Neuronal stem cell (in vitro differentiated cells): ENCODE results near the gene EHMT1.

Experiments used
- DNase-seq: peaks from one replicate; pipeline ENCODE4 v3.0.0-alpha.2; 2013; ENCODE audit warnings: low spot score
- H2AFZ ChIP-seq: one replicate; pipeline ENCODE4 v1.6.1; 2013; ENCODE audit warnings: mild to moderate bottlenecking, low read length, inconsistent platforms
- H2AK5ac ChIP-seq: 2 replicates; pipeline ENCODE4 v1.6.1; 2013; ENCODE audit warnings: low read depth, mild to moderate bottlenecking, inconsistent platforms, low read length, moderate library complexity, mixed read lengths
- H2BK120ac ChIP-seq: 2 replicates; pipeline ENCODE4 v1.6.1; 2013; ENCODE audit warnings: low read depth, mild to moderate bottlenecking, inconsistent platforms, low read length, moderate library complexity, mixed read lengths
- H2BK12ac ChIP-seq: one replicate; pipeline ENCODE4 v1.6.1; 2013; ENCODE audit warnings: low read length, inconsistent platforms
- H2BK15ac ChIP-seq: 2 replicates; pipeline ENCODE4 v1.6.1; 2013; ENCODE audit warnings: mild to moderate bottlenecking, low read length, inconsistent platforms, mixed read lengths
- H2BK5ac ChIP-seq: one replicate; pipeline ENCODE4 v1.6.1; 2013; ENCODE audit warnings: inconsistent platforms, mild to moderate bottlenecking, low read length, moderate library complexity
- H3K14ac ChIP-seq: one replicate; pipeline ENCODE4 v1.6.1; 2013; ENCODE audit warnings: low read length, inconsistent platforms
- H3K18ac ChIP-seq: 2 replicates; pipeline ENCODE4 v1.6.1; 2013; ENCODE audit warnings: low read length, inconsistent platforms
- H3K23ac ChIP-seq: 2 replicates; pipeline ENCODE4 v1.6.1; 2013; ENCODE audit warnings: low read depth, mild to moderate bottlenecking, mixed read lengths, low read length, inconsistent platforms; ENCODE audit not compliant: poor library complexity
- H3K27ac ChIP-seq: replicated peaks from 3 replicates; pipeline ENCODE4 v1.5.1; 2013; ENCODE audit warnings: low read length, inconsistent platforms
- H3K27me3 ChIP-seq, 3 experiments: 2 replicates each; pipeline ENCODE4 v1.6.1; 2013; ENCODE audit warnings: low read length in 3 of 3, mild to moderate bottlenecking in 2 of 3, inconsistent platforms in 1 of 3, low read depth in 1 of 3, mixed read lengths in 1 of 3, moderate library complexity in 1 of 3; ENCODE audit not compliant: control insufficient read depth in 3 of 3, insufficient read depth in 3 of 3
- H3K36me3 ChIP-seq, 2 donors: replicated peaks in 1 of 2; 2 replicates each; pipeline ENCODE4 v1.6.1; 2013; ENCODE audit warnings: low read length in 2 of 2; ENCODE audit not compliant: control insufficient read depth in 2 of 2, insufficient read depth in 2 of 2
- H3K4ac ChIP-seq: 2 replicates; pipeline ENCODE4 v1.6.1; 2013; ENCODE audit warnings: inconsistent platforms, mild to moderate bottlenecking, low read length, moderate library complexity
- H3K4me1 ChIP-seq, 2 donors: 1 replicate in 1 of 2; 2 replicates in 1 of 2; pipeline ENCODE4 v1.6.1; 2013; ENCODE audit warnings: low read length in 2 of 2, low read depth in 1 of 2; ENCODE audit not compliant: control insufficient read depth in 2 of 2, insufficient read depth in 1 of 2
- H3K4me2 ChIP-seq: one replicate; pipeline ENCODE4 v1.6.1; 2013; ENCODE audit warnings: mild to moderate bottlenecking, low read length, inconsistent platforms; ENCODE audit not compliant: insufficient read depth, poor library complexity, severe bottlenecking
- H3K4me3 ChIP-seq, 2 donors: 2 replicates each; pipeline ENCODE4 v1.5.1; 2013; ENCODE audit warnings: low read length in 2 of 2, mild to moderate bottlenecking in 2 of 2, inconsistent platforms in 1 of 2, moderate library complexity in 1 of 2
- H3K79me1 ChIP-seq: one replicate; pipeline ENCODE4 v1.6.1; 2013; ENCODE audit warnings: low read depth, mild to moderate bottlenecking, inconsistent platforms, low read length, moderate library complexity
- H3K9ac ChIP-seq: one replicate; pipeline ENCODE4 v1.6.1; 2013; ENCODE audit warnings: mild to moderate bottlenecking, low read depth, low read length, inconsistent platforms; ENCODE audit not compliant: poor library complexity
- H3K9me3 ChIP-seq, 2 donors: replicated peaks in 1 of 2; 2 replicates each; pipeline versions ENCODE3 to v1.6.1; 2013; ENCODE audit warnings: low read length in 2 of 2, mild to moderate bottlenecking in 2 of 2, inconsistent platforms in 1 of 2, low read depth in 1 of 2, mixed read lengths in 1 of 2, moderate library complexity in 1 of 2; ENCODE audit not compliant: control insufficient read depth in 2 of 2, insufficient read depth in 1 of 2
- H4K8ac ChIP-seq: one replicate; pipeline ENCODE4 v1.6.1; 2013; ENCODE audit warnings: low read depth, mild to moderate bottlenecking, inconsistent platforms, low read length, moderate library complexity
- H4K91ac ChIP-seq: one replicate; pipeline ENCODE4 v1.6.1; 2013; ENCODE audit warnings: low read length, low read depth, mild to moderate bottlenecking, inconsistent platforms; ENCODE audit not compliant: poor library complexity
- WGBS, 2 donors: extraction: QIAGEN DNeasy Blood & Tissue Kit; methylation state at CpG; one replicate each; pipeline ENCODE4 v1.1.7; 2013; ENCODE audit warnings: missing lambda C conversion rate in 2 of 2, mixed read lengths in 1 of 2; ENCODE audit not compliant: insufficient read length in 2 of 2, insufficient replicate concordance in 1 of 2; ENCODE audit errors: extremely low coverage in 2 of 2; 5-methylcytosine and 5-hydroxymethylcytosine counted together

EHMT1 gene

DNA sequence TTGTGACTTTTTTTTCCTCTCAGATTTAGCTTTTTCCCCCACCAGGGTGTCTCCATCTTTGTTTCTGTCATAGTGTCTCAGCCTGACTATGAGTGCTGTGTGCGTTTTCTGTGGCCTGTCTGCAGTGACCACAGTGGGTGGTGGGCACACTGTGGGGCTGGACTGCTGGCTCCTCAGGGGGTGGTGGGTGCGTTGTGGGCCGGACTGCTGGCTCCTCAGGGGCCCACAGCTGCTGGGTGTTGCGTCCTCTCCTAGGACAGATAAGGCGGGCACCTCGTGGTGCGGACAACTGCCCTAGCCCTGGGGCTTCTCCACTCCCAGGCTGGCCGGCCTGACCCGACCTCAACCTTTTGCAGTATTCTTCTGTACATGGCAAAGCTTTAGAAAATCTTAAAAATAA, 100.4 kb downstream of the EHMT1 start:
- H3K23ac ChIP-seq, result no peak overlapping the region
- H3K79me1 ChIP-seq, result peaks cover 9% of the 10 kb centered on the region
- no peak for DNase-seq
- H4K8ac ChIP-seq, result no peak overlapping the region
- H2AK5ac ChIP-seq, result no peak overlapping the region
- no peak overlapping the region for H3K27ac ChIP-seq
- no peak overlapping the region for H3K14ac ChIP-seq
- H3K9me3 ChIP-seq, result peaks cover 14 to 35% of the 10 kb centered on the region in 2 donors
- no peak overlapping the region for H4K91ac ChIP-seq
- no peak overlapping the region for H3K4me2 ChIP-seq
- H2BK15ac ChIP-seq, result no peak overlapping the region
- no peak overlapping the region for H3K9ac ChIP-seq
- peaks cover 27 to 79% of the 10 kb centered on the region in 2 donors for H3K36me3 ChIP-seq
- no peak overlapping the region for H3K4ac ChIP-seq
- H2AFZ ChIP-seq, result no peak overlapping the region
- no peak overlapping the region for H2BK120ac ChIP-seq
- no CpG with 5 or more reads among the region's 9 CpGs for WGBS, 2 donors
- H2BK5ac ChIP-seq, result no peak overlapping the region
- H3K18ac ChIP-seq, result no peak overlapping the region
- no peaks in the 10 kb centered on the region for H3K27me3 ChIP-seq
- H3K4me1 ChIP-seq, result peaks cover 0 to 6% of the 10 kb centered on the region in 2 donors
- no peak overlapping the region for H3K4me3 ChIP-seq
- H2BK12ac ChIP-seq, result no peak overlapping the region

DNA sequence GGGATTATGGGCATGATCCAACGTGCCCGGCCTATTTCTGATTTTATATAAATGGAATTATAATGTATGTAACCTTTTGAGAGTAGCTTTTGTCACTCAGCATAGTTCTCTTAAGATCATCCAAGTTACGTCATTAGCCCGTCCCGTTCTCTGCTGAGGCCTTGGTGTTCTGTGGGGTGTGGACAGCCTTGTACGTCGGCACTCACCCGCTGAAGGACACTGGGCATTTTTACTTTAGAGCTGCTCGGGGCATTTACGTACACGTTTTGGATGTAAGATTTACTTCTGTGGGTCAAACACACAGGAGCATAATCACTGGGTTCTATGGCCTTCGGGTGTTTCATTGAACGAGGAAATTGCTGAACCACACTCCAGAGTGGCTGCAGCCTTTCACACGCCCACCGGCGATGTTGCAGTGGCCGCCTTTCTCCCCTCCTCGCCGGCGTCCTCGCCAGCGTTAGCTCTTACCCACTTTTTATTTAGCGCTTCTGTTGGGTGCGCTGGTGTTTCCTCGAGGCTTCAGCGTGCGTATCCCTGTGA, 101.8 kb downstream of the EHMT1 start:
- H3K9ac ChIP-seq, result no peak overlapping the region
- H3K36me3 ChIP-seq, result peaks cover 31 to 79% of the 10 kb centered on the region in 2 donors
- H3K14ac ChIP-seq, result no peak overlapping the region
- H2BK120ac ChIP-seq, result no peak overlapping the region
- H3K4me1 ChIP-seq, result peaks cover 0 to 7% of the 10 kb centered on the region in 2 donors
- H2BK15ac ChIP-seq, result no peak overlapping the region
- peaks cover 19 to 30% of the 10 kb centered on the region in 2 donors for H3K9me3 ChIP-seq
- H3K18ac ChIP-seq, result no peak overlapping the region
- H4K8ac ChIP-seq, result no peak overlapping the region
- no peak overlapping the region for H2BK12ac ChIP-seq
- H3K4me2 ChIP-seq, result no peak overlapping the region
- H3K23ac ChIP-seq, result no peak overlapping the region
- H2AFZ ChIP-seq, result no peak overlapping the region
- H3K27me3 ChIP-seq, result no peaks in the 10 kb centered on the region
- no CpG with 5 or more reads among the region's 27 CpGs for WGBS, 2 donors
- peaks cover 15% of the 10 kb centered on the region for H3K79me1 ChIP-seq
- no peak overlapping the region for H2AK5ac ChIP-seq
- H3K4me3 ChIP-seq, result no peak overlapping the region
- peak overlapping the region; percentile 1 for H3K27ac ChIP-seq
- H4K91ac ChIP-seq, result no peak overlapping the region
- H2BK5ac ChIP-seq, result no peak overlapping the region
- DNase-seq, result no peak
- no peak overlapping the region for H3K4ac ChIP-seq

DNA sequence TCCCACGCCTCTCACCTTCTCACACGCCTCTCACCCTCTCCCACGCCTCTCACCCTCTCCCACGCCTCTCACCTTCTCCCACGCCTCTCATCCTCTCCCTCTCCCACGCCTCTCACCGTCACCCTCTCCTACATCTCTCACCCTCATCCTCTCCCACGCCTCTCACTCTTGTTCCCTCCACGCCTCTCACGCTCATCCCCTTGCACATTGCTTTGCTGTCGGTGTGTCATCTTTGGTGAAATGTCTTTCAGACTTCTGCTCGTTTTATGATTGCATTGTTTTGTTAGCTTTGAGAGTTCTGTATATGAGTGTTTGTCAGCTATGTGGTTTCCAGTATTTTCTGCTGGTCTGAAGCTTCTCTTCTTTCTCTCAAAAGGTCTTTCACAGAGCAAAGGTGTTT, 102.7 kb downstream of the EHMT1 start:
- Histone ChIP-seq H3K23ac (peak overlapping the region; percentile 78), H3K4me3 (no peak overlapping the region), H3K18ac (no peak overlapping the region), H2AFZ (no peak overlapping the region), H3K4me1 (peaks cover 0 to 7% of the 10 kb centered on the region in 2 donors), H4K91ac (no peak overlapping the region), H3K9me3 (peaks cover 23 to 35% of the 10 kb centered on the region in 2 donors), H3K79me1 (peaks cover 16% of the 10 kb centered on the region), H2BK120ac (no peak overlapping the region), H2BK15ac (no peak overlapping the region), H3K36me3 (peaks cover 36 to 81% of the 10 kb centered on the region in 2 donors), H3K27ac (no peak overlapping the region), H2BK12ac (no peak overlapping the region), H2BK5ac (no peak overlapping the region), H3K14ac (no peak overlapping the region), H3K27me3 (no peaks in the 10 kb centered on the region), H4K8ac (no peak overlapping the region), H3K4ac (no peak overlapping the region), H3K4me2 (no peak overlapping the region), H3K9ac (peak overlapping the region; percentile 38), H2AK5ac (no peak overlapping the region)
- 100% methylated on average over 7 of the region's 12 CpGs; no CpG with 5 or more reads in 1 of the 2 donors for WGBS, 2 donors
- DNase-seq, result no peak

DNA sequence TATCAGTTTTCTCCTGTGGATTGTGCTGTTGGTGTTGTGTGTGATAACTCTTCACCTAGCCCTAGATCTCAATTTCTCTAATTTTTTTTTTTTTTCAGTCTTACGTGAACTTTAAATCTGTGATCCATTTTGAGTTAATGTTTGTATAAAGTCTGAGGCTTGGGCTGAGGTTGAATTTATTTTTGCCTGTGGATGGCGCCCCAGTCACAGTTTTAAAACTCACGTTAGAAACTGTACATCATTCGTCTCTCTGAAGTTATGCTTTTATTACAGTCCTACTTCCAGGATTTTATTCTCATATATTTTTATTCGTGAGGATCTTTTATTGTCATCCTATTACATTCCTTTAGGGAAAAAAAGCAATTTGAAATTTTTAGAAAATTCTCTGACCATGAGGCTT, 103.1 kb downstream of the EHMT1 start:
- no peaks in the 10 kb centered on the region for H3K27me3 ChIP-seq
- WGBS, 2 donors, result no CpG with 5 or more reads among the region's 5 CpGs
- no peak overlapping the region for H3K14ac ChIP-seq
- peaks cover 35 to 81% of the 10 kb centered on the region in 2 donors for H3K36me3 ChIP-seq
- H3K27ac ChIP-seq, result no peak overlapping the region
- no peak overlapping the region for H3K23ac ChIP-seq
- no peak overlapping the region for H2BK12ac ChIP-seq
- no peak overlapping the region for H2BK120ac ChIP-seq
- H3K18ac ChIP-seq, result no peak overlapping the region
- H3K9ac ChIP-seq, result no peak overlapping the region
- no peak overlapping the region for H3K4me2 ChIP-seq
- H2BK15ac ChIP-seq, result no peak overlapping the region
- no peak overlapping the region for H4K8ac ChIP-seq
- H2AK5ac ChIP-seq, result no peak overlapping the region
- peaks cover 16% of the 10 kb centered on the region for H3K79me1 ChIP-seq
- H2AFZ ChIP-seq, result no peak overlapping the region
- H3K4ac ChIP-seq, result no peak overlapping the region
- no peak for DNase-seq
- peaks cover 20 to 35% of the 10 kb centered on the region in 2 donors for H3K9me3 ChIP-seq
- H3K4me1 ChIP-seq, result peaks cover 0 to 7% of the 10 kb centered on the region in 2 donors
- H2BK5ac ChIP-seq, result no peak overlapping the region
- no peak overlapping the region for H4K91ac ChIP-seq
- no peak overlapping the region for H3K4me3 ChIP-seq
